Upper lobe of left lung (tissue), 6 donors: Measurements from ENCODE around the gene RANBP2. TPM values are rescaled to one million over a fixed set of nuclear protein-coding genes. Genes with fewer than 3 reads are reported as not detected.

ENCODE experiments used
- ATAC-seq, 2 donors: fragments of 200-7000 bp; cut with Tn5 transposase; one replicate each; pipeline ENCODE4 v1.9.1; 2022; ENCODE audit warnings: mild to moderate bottlenecking in 2 of 2, moderate library complexity in 2 of 2; ENCODE audit not compliant: low FRiP score in 2 of 2
- DNase-seq, 2 donors: peaks; one replicate each; pipeline ENCODE4 v3.0.0-alpha.2; 2019 to 2020
- H3K27ac ChIP-seq, 4 donors: fragments of 200-600 bp; sonication (generic); one replicate each; pipeline ENCODE4 v1.5.1; 2016 to 2019
- H3K27me3 ChIP-seq, 4 donors: fragments of 200-600 bp; sonication (generic); one replicate each; pipeline ENCODE4 v1.5.1; 2017 to 2019
- H3K36me3 ChIP-seq, 4 donors: fragments of 200-600 bp; sonication (generic); one replicate each; pipeline ENCODE4 v1.5.1; 2016 to 2019
- H3K4me1 ChIP-seq, 4 donors: fragments of 200-600 bp; sonication (generic); one replicate each; pipeline ENCODE4 v1.5.1; 2018 to 2019
- H3K4me3 ChIP-seq, 4 donors: fragments of 200-600 bp; sonication (generic); one replicate each; pipeline ENCODE4 v1.5.1; 2017 to 2019; ENCODE audit warnings: mild to moderate bottlenecking in 2 of 4, moderate library complexity in 1 of 4
- H3K9me3 ChIP-seq, 4 donors: fragments of 200-600 bp; sonication (generic); one replicate each; pipeline ENCODE4 v1.5.1; 2018 to 2019
- EP300 ChIP-seq, 4 donors: sonication (generic); formaldehyde crosslinking; IDR thresholded peaks; one replicate each; pipeline ENCODE4 v1.5.1; 2017; ENCODE audit warnings: antibody characterized with exemption in 4 of 4, control low read depth in 2 of 4
- POLR2A ChIP-seq, 4 donors: fragments of 450-650 bp; IDR thresholded peaks; one replicate each; pipeline ENCODE4 v1.5.1; 2016 to 2017; ENCODE audit warnings: antibody characterized with exemption in 4 of 4, mild to moderate bottlenecking in 2 of 4
- POLR2AphosphoS5 ChIP-seq, 2 donors: sonication (generic); formaldehyde crosslinking; IDR thresholded peaks; one replicate each; pipeline ENCODE4 v1.5.1; 2017; ENCODE audit warnings: antibody characterized with exemption in 2 of 2
- WGBS, 2 donors: methylation state at CpG; one replicate each; pipeline ENCODE4 v1.1.5; 2017 to 2018; 5-methylcytosine and 5-hydroxymethylcytosine counted together
- small RNA-seq, 4 donors: library from RNA; depleted of rRNA; stranded (forward); fragments of <200 nt; gene quantifications; one replicate each; pipeline ENCODE3, GENCODE V24; 2016
- total RNA-seq, 6 donors: library from RNA; depleted of rRNA in 4 of 6; stranded (reverse); fragments of >200 nt in 4 of 6; gene quantifications; one replicate each; pipeline versions ENCODE4 v1.1.0 to v1.2.1, GENCODE V29; 2016 to 2021
- TF ChIP-seq, protein P1 (sequence below), 6 experiments: fragments of 450-650 bp in 4 of 6; fragments of 200-600 bp in 2 of 6; sonication (generic) in 2 of 6; IDR thresholded peaks; one replicate each; pipeline ENCODE4 v1.5.1; 2016 to 2019; ENCODE audit warnings: antibody characterized with exemption in 6 of 6
- donor health status: DM: no; HTN: no; CAD: no; lungs with moderate emphysema.
- donor health status: DM: no; HTN: yes; CAD: no; lungs with severe emphysema.

The RANBP2 gene
- total RNA-seq, 6 donors from 2014 or later = 46.1 to 97.6 (median 59.4) TPM

DNA sequence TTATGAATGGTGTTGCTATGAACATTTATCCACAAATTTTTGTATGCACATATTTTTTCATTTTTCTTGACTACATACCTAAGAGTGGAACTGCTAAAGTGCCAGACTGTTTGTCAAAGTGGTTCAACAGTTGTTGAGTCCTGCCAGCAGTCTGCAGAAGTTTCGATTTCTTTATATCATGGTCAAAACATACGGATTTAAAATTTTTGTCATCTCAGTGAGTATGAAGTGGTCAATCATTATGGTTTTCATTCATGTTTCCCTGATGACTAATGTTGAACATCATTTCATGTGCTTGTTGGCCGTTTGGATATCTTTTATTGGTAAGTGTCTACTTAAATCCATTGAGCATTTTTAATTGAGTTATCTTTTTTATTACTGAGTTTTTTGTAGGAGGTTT lies 106.5 kb downstream of the RANBP2 start:
- no peak for ATAC-seq
- Histone ChIP-seq H3K36me3 (no peaks in the 10 kb centered on the region), H3K4me1 (no peaks in the 10 kb centered on the region), H3K27ac (no peak overlapping the region), H3K27me3 (no peaks in the 10 kb centered on the region), H3K9me3 (no peaks in the 10 kb centered on the region), H3K4me3 (no peak overlapping the region)
- no peak for DNase-seq
- TF ChIP-seq EP300 (IDR thresholded peaks at IDR 0.05) (no peak), POLR2A (IDR thresholded peaks at IDR 0.05) (no peak), POLR2AphosphoS5 (IDR thresholded peaks at IDR 0.05) (no peak)
- TF ChIP-seq, protein P1, sequence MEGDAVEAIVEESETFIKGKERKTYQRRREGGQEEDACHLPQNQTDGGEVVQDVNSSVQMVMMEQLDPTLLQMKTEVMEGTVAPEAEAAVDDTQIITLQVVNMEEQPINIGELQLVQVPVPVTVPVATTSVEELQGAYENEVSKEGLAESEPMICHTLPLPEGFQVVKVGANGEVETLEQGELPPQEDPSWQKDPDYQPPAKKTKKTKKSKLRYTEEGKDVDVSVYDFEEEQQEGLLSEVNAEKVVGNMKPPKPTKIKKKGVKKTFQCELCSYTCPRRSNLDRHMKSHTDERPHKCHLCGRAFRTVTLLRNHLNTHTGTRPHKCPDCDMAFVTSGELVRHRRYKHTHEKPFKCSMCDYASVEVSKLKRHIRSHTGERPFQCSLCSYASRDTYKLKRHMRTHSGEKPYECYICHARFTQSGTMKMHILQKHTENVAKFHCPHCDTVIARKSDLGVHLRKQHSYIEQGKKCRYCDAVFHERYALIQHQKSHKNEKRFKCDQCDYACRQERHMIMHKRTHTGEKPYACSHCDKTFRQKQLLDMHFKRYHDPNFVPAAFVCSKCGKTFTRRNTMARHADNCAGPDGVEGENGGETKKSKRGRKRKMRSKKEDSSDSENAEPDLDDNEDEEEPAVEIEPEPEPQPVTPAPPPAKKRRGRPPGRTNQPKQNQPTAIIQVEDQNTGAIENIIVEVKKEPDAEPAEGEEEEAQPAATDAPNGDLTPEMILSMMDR (IDR thresholded peaks at IDR 0.05) = no peak
- WGBS, 2 donors = 69 to 79% methylated on average over 3 of the region's 3 CpGs

DNA sequence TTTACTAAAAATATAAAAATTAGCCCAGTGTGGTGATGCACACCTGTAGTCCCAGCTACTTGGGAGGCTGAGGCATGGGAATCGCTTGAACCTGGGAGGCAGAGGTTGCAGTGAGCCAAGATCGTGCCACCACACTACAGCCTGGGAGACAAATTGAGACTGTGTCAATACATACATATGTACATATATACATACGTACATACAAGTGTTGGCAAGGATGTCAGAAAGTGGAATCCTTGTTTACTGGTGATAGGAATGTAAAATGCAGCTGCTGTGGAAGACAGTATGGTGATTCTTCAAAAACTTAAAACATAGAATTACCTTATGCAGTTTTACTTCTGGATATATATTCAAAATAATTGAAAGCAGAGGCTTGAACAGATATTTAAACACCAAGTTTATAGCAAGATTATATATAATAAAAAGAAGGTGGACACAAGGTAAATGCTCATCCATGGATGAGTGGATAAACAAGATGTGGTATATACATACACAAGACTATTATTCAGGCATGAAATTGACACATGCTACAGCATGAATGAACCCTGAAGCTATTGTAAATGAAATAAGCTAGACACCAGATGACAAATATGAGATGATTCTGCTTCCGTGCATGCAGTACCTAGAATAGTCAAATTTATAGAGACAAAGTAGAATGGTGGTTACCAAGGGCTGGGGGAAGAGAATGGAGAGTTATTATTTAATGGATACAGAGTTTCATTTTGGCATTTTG lies 110.5 kb downstream of the RANBP2 start:
- Histone ChIP-seq H3K9me3 (no peaks in the 10 kb centered on the region), H3K27ac (no peak overlapping the region), H3K36me3 (no peaks in the 10 kb centered on the region), H3K4me3 (no peak overlapping the region), H3K27me3 (no peaks in the 10 kb centered on the region), H3K4me1 (peaks cover 0 to 8% (median 0%) of the 10 kb centered on the region in 4 donors)
- DNase-seq (no peak), ATAC-seq (no peak)
- TF ChIP-seq EP300 (IDR thresholded peaks at IDR 0.05) (no peak), POLR2A (IDR thresholded peaks at IDR 0.05) (no peak), POLR2AphosphoS5 (IDR thresholded peaks at IDR 0.05) (no peak)
- TF ChIP-seq, protein P1 (IDR thresholded peaks at IDR 0.05) = no peak
- WGBS, 2 donors = 92 to 96% methylated on average over 4 of the region's 4 CpGs

DNA sequence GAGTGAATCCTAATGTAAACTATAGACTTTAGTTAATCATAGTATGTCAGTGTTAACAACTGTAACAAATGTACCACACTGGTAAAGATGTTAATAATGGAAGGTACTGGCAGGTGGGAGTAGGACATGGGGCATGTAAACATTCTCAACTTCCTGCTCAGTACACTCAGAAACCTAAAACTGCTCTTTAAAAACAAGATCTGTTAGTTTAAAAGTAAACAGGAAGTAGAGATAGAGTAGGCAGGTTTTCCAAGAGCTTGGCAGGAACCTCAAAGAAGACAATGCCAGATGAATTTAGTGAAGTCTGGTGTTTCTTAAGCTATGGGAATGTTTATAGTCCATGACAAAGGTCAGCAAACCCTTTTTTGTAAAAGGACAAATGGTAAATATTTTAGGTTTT lies 113.9 kb downstream of the RANBP2 start:
- Histone ChIP-seq H3K4me1 (peaks cover 0 to 8% (median 0%) of the 10 kb centered on the region in 4 donors), H3K27me3 (no peaks in the 10 kb centered on the region), H3K27ac (no peak overlapping the region), H3K36me3 (no peaks in the 10 kb centered on the region), H3K4me3 (no peak overlapping the region), H3K9me3 (no peaks in the 10 kb centered on the region)
- no peak for ATAC-seq
- TF ChIP-seq, protein P1 (IDR thresholded peaks at IDR 0.05) = no peak
- TF ChIP-seq POLR2A (IDR thresholded peaks at IDR 0.05) (no peak), EP300 (IDR thresholded peaks at IDR 0.05) (no peak)
- DNase-seq = no peak

DNA sequence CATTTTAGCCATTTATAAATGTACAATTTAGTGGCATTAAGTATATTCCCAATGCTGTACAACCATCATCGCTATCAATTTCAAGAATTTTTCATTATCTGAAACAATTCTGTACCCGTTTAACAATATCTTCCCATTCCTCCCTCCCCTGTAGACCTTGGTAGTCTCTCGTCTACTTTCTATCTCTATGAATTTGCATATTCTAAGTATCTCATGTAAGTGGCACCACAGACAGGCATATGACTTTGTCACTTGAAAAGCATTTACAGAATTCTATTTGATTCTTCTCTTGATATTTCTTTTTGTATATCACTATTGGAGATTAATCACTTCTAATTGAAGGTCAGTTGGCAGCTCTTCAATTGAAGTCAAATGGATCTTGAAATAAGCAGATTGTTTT lies 115.3 kb downstream of the RANBP2 start:
- ATAC-seq (no peak), DNase-seq (no peak)
- TF ChIP-seq EP300 (IDR thresholded peaks at IDR 0.05) = no peak
- no peak for TF ChIP-seq POLR2AphosphoS5 (IDR thresholded peaks at IDR 0.05)
- TF ChIP-seq, protein P1 (IDR thresholded peaks at IDR 0.05) = no peak
- TF ChIP-seq POLR2A (IDR thresholded peaks at IDR 0.05) = no peak
- H3K27me3 ChIP-seq = no peaks in the 10 kb centered on the region
- 91 to 93% methylated on average over 3 of the region's 3 CpGs for WGBS, 2 donors
- H3K4me1 ChIP-seq = peaks cover 0 to 8% (median 0%) of the 10 kb centered on the region in 4 donors
- no peaks in the 10 kb centered on the region for H3K36me3 ChIP-seq
- no peak overlapping the region for H3K27ac ChIP-seq
- no peak overlapping the region for H3K4me3 ChIP-seq
- no peaks in the 10 kb centered on the region for H3K9me3 ChIP-seq

DNA sequence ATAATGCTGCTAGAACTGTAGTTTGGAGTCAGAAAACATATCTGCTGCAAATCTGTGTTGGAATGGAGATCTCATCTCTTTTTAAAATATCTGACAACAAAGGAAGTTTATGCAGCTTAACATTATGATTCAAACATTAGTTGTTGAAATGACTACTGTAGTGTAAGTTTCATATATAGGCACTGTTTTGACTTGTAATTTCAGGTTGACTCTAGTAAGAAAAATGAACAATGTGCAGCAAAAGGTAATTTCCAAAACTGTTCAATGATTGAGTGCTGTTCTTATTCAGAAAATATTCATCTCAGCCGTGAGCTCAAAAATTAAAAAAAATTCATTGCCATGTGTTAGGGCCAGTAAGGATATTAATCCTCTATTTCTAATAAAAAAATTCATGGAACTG lies 115.8 kb downstream of the RANBP2 start:
- no peak overlapping the region for H3K4me3 ChIP-seq
- H3K9me3 ChIP-seq = no peaks in the 10 kb centered on the region
- peaks cover 0 to 8% (median 0%) of the 10 kb centered on the region in 4 donors for H3K4me1 ChIP-seq
- no peak overlapping the region for H3K27ac ChIP-seq
- no peak for DNase-seq
- no peaks in the 10 kb centered on the region for H3K36me3 ChIP-seq
- whole genome bisulfite sequencing, 2 donors = 73 to 88% methylated on average over 1 of the region's 1 CpG
- H3K27me3 ChIP-seq = no peaks in the 10 kb centered on the region
- ATAC-seq = no peak
- TF ChIP-seq POLR2AphosphoS5 (IDR thresholded peaks at IDR 0.05) = no peak

Small RNAs within 50 kb of the gene (small RNA-seq; reads per million reads assigned to genes)
- gene AC010095.1 = 0 reads per million in 4 donors

Other genes starting within 250 kb of the RANBP2 start
- 100 to 1,000 TPM in 1 of 6 donors, 10 to 100 TPM in 5; 51.3 to 148 (median 87.7) TPM for gene LIMS1, start 185.0 kb upstream of the RANBP2 start, total RNA-seq
- 10 to 100 TPM in 1 of 6 donors, 1 to 10 TPM in 5; 2.4 to 16.3 (median 3.2) TPM for gene CCDC138, start 67.3 kb downstream of the RANBP2 start, total RNA-seq